BJ (cell line): Measurements from ENCODE around the gene ASB8. TPM values are rescaled to one million over a fixed set of nuclear protein-coding genes. Genes with fewer than 3 reads are reported as not detected.

Source experiments
- CTCF ChIA-PET: fragments of 350-600 bp; formaldehyde crosslinking; extraction: SDS; loops from one replicate; lab custom pipeline; 2021; ENCODE audit warnings: antibody characterized with exemption, inconsistent platforms; lab: Yijun Ruan, JAX
- POLR2A ChIA-PET: fragments of 300-600 bp; sonication (Branson Sonifier 250); formaldehyde crosslinking; extraction: SDS; loops from one replicate; lab custom pipeline; 2021; ENCODE audit warnings: antibody characterized with exemption; lab: Charles Lee
- DNase-seq: peaks from one replicate; pipeline ENCODE4 v3.0.0-alpha.2; 2011; ENCODE audit warnings: low read depth
- H3K27me3 ChIP-seq: 2 replicates; pipeline ENCODE4 v1.6.0; 2011; ENCODE audit warnings: low read length; ENCODE audit not compliant: control insufficient read depth, insufficient read depth
- H3K36me3 ChIP-seq: 2 replicates; pipeline ENCODE4 v1.5.1; 2011; ENCODE audit warnings: low read length; ENCODE audit not compliant: control insufficient read depth, insufficient read depth
- H3K4me3 ChIP-seq: 2 replicates; pipeline ENCODE4 v1.5.1; 2011; ENCODE audit warnings: low read depth, mild to moderate bottlenecking, control low read depth, low read length
- CTCF ChIP-seq: IDR thresholded peaks from 2 replicates; pipeline ENCODE4 v1.5.1; 2011; ENCODE audit warnings: low read depth, mild to moderate bottlenecking, control low read depth, inconsistent platforms, low read length, moderate library complexity; ENCODE audit not compliant: insufficient read depth
- polyA plus RNA-seq: library from polyadenylated mRNA; depleted of rRNA; stranded (reverse); fragments of >200 nt; gene quantifications from 2 replicates; pipeline ENCODE4 v1.2.3, GENCODE V29; 2011

ASB8 gene
- polyA plus RNA-seq, 1 experiment: 31.1 TPM

- ChIA-PET CTCF (no interaction called here), POLR2A (no interaction called here)
- H3K36me3 ChIP-seq: peaks cover 2% of the 10 kb centered on the region
- H3K27me3 ChIP-seq: no peaks in the 10 kb centered on the region
- no peak overlapping the region for H3K4me3 ChIP-seq
- no peak for DNase-seq
- TF ChIP-seq CTCF: no peak
Observed at GRCh38 chr12:48123169-48123568, 34.1 kb downstream of the ASB8 start.

GRCh38 chr12:48122065-48122834, 35.1 kb downstream of the ASB8 start:
- DNase-seq: no peak
- no peak for TF ChIP-seq CTCF

GRCh38 chr12:48121522-48121921, 35.8 kb downstream of the ASB8 start:
- no peak overlapping the region for H3K4me3 ChIP-seq
- DNase-seq: no peak
- no peak for TF ChIP-seq CTCF
- ChIA-PET POLR2A (no interaction called here), CTCF (interaction anchor here (0.5 to 0.7 kb wide), 2 partner anchors 17 to 43 kb away, joined by 3 to 4 read pairs; no protein-coding TSS in a partner anchor)
- H3K36me3 ChIP-seq: peaks cover 2% of the 10 kb centered on the region
- H3K27me3 ChIP-seq: no peaks in the 10 kb centered on the region; the same call in 1 of the 2 replicates

More at GRCh38 chr12:48122065-48122834, 35.1 kb downstream of the ASB8 start:
- Histone ChIP-seq H3K27me3 (no peaks in the 10 kb centered on the region), H3K4me3 (no peak overlapping the region), H3K36me3 (peaks cover 2% of the 10 kb centered on the region)
- ChIA-PET CTCF (interaction anchor here (0.5 kb wide), 1 partner anchor 43 kb away, joined by 4 read pairs; no protein-coding TSS in a partner anchor), POLR2A (no interaction called here)

- Histone ChIP-seq H3K27me3 (peaks cover 1% of the 10 kb centered on the region; the same call in 1 of the 2 replicates), H3K36me3 (peaks cover 2% of the 10 kb centered on the region; the same call in 1 of the 2 replicates), H3K4me3 (peak overlapping the region; percentile 76)
- ChIA-PET CTCF (interaction anchor here (2.2 kb wide), 1 partner anchor 15 kb away, joined by 7 read pairs; the partner anchor contains the start of gene SENP1), POLR2A (no interaction called here)
- no peak for DNase-seq
- no peak for TF ChIP-seq CTCF
Observed at GRCh38 chr12:48119834-48120195, 37.5 kb downstream of the ASB8 start.

GRCh38 chr12:48119078-48119833, 38.1 kb downstream of the ASB8 start, which contains the start of gene PFKM:
TSS of gene PFKM (plus strand) at chr12:48119364. CDS start at chr12:48122775, 3,411 bp downstream.
- CTCF ChIA-PET: interaction anchor here (0.8 to 2.2 kb wide), 3 partner anchors 12 to 70 kb away, joined by 3 to 7 read pairs (median 3); partner anchors contain the start of gene SENP1

More at GRCh38 chr12:48119078-48119833, 38.1 kb downstream of the ASB8 start, which contains the start of gene PFKM:
- no peak for TF ChIP-seq CTCF
- H3K27me3 ChIP-seq: peaks cover 1% of the 10 kb centered on the region; the same call in 1 of the 2 replicates
- peak within 1 kb of the TSS; percentile 76 for H3K4me3 ChIP-seq
- DNase-seq: peak; percentile 47
- POLR2A ChIA-PET: no interaction called here
- no peaks in the 10 kb centered on the region for H3K36me3 ChIP-seq
